Measurements from ENCODE around the gene FBXO24.

The FBXO24 gene

GRCh38 chr7:100575206-100575631 is 10.9 kb upstream of the FBXO24 start:
- no peak for DNase-seq

GRCh38 chr7:100575746-100576383 is 10.3 kb upstream of the FBXO24 start:
- DNase-seq, result no peak

DNA sequence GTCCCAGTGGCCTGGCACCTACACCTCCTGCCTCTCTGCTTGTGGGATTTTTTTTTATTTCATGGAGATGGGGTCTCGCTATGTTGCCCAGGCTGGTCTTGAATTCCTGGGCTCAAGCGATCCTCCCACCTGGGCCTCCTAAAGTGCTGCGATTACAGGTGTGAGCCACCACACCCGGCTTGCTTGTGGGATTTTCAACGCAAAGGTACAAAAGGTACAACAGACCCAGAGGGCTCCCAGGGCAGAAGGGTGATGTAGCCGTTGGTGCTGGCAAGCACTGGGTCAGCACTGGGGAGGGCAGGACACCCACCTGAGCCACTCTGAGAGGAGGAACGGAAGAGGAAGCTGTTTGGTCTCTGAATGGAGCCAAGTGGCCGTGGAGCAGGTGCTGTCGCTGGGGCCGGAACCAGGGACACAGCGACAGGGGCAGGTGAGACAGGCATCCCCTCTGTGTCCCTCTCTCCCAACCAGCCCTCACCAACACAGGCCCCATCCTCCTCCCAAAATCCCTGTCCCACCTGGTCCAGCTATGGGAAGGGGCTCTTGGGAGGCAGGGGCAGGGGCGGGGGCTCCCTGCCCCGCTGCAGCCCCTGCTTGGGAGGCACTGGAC is 9.6 kb upstream of the FBXO24 start:
- DNase-seq, result no peak

- no peak for DNase-seq
These were observed 9.0 kb upstream of the FBXO24 start for GRCh38 chr7:100577103-100577502.

GRCh38 chr7:100577507-100577906 is 8.6 kb upstream of the FBXO24 start:
- DNase-seq, result no peak

GRCh38 chr7:100578246-100579183 is 7.6 kb upstream of the FBXO24 start:
- no peak for DNase-seq

GRCh38 chr7:100580466-100581283 is 5.5 kb upstream of the FBXO24 start:
- no peak for DNase-seq

DNA sequence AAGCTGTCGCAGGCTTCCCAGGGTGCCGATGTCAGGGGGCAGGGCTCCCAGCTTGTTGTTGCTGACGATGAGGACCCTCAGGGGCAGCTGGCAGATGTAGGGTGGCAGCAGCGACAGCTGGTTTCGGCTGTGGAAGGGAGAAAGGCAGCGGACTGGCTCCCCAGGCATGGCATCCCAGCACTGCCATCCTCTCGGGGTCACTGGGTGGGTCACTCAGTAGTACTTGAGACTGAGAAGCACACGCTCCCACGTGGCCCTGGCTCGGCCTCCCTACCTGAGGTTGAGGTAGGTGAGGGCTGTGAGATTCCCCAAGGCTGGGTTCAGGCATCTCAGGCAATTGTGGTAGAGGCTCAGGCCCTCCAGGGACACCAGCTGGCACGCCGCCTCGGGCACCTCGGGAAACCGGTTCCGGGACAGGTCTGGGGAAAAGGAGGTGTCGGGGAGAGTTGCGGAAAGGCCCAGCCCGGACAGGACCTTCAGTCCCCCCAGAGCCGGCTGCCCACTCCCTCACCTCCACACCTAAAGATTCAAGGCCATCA is 4.0 kb upstream of the FBXO24 start:
- no peak for DNase-seq

DNA sequence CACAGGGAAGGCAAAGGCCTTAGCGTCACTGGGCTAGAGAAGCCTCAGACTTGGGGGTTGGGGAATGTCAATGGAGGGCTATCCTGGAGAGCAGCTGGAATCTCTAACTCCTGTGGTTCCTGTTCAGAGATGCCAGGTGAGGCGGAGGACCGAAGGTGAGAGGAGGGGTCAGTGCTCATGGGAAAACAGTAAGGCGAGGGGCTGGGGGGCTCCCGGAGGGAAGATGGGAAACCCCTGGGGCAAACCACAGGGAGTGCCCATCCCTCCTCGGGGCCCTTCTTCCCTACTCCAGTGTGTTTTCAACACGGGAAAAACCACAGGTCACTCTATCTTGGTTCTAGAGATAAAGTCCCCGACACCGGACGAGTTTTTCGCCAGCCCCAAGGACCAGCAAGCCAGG is 3.5 kb upstream of the FBXO24 start:
- DNase-seq, result no peak

GRCh38 chr7:100583132-100584053 is 2.7 kb upstream of the FBXO24 start:
- no peak for DNase-seq

DNA sequence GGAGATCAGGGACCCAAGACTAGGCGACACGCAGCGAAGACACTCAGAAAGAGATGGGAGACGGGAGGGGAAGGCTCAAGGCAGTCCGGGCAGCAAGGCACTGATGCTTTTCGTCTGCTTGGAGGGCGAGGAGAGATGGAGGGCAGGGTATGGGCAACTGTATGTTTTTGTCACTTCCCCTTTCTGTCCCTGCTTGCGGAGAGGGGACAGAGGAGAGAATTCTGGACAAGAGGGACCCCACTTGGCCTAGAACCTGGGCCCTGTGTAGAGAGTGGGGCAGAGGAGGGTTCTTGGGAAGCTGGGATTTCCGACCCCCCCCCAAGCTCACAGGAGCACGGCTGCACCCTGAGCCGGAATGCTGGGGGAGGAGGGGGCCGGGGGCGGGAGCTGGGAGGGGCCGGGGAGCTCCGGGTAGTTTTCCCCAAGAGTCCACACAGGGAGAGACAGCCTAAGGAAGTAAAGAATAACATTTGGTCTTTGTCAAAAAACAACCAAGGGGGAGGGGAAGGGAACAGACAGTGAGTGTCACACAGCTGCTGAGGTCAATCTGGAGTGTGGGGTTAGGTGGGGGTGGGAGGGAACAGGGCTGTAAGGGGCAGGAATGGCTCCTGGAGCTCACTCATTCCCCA is 2.0 kb upstream of the FBXO24 start:
- no peak for DNase-seq

GRCh38 chr7:100584683-100585510 is 1.2 kb upstream of the FBXO24 start:
- DNase-seq, result no peak

DNA sequence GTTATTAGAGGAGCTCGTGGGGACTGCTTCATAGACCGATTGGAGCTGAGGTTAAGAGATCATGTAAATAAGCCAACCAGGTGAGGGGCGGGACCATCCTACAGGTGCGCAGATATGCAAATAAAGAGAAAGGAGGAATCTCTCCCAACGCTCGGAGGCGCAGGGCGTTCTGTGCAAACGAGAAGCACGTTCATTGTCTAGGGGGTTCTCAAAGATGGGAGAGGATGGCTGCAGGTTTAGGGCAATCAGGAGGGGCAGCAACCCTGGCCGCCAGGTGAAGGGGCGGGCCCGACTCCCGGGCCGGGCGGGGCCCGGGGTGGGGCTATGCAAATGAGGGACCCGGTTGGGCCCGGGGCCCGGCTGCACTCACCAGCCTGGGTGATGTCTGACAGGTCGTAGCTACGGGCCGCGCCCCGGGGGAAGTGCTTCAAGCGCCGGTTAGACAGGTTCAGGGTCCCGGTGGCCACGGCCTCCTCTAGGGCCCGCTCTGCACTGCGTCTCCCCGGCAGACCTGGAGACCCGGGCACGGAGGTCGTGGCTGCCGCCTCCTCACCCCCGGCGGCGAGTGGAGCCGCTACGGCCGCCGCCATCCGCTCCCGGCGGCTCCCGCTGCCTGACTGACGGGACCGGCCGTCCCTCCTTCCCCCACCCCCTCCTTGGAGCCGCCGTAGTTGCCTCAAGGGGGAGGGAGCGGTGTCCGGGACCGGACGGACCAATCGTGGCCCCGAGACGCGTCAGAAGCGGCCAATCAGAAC is 440 bp upstream of the FBXO24 start, which contains the start of gene LRCH4:
LRCH4 (minus strand) TSS at position 619 of the 755 bp plus-strand sequence; CDS start at position 590, 29 bp downstream.
- DNase-seq, result peak; percentile 83

- no peak for DNase-seq
These were observed 2.3 kb downstream of the FBXO24 start for GRCh38 chr7:100588438-100588837.

- no peak for DNase-seq
These were observed 3.3 kb downstream of the FBXO24 start for GRCh38 chr7:100589341-100589947.

- DNase-seq, result no peak
These were observed 4.1 kb downstream of the FBXO24 start for GRCh38 chr7:100590077-100590737.

- DNase-seq, result no peak
These were observed 5.5 kb downstream of the FBXO24 start for GRCh38 chr7:100591596-100591995.

DNA sequence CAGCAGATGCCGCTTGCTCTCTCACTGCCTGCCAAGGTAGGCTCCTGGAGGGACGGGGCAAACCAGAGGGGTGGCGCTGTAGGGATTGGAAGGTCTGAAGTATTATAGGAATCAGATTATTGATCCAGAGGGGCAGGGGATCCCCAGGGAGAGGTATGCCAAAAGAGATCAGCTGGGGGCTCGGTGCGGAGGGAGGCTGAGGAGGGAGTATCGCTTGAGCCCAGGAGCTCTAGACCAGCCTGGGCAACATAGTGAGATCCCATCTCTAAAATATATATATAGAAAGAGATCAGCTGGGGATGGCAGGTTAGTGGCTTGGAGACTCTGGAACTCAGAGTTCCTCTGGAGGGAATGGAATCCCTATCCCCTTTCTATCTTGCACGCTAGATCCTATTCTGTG is 9.1 kb downstream of the FBXO24 start:
- DNase-seq, result no peak

Data from NCI-H526 treated with DMSO at 0.1 percent for 48 hours (cell line).